Dendritic cell treated with granulocyte-macrophage colony-stimulating factor and Interleukin-4, amounts not matched to agents 40 ng/mL and 50 ng/mL, for 4 days (primary cell): ENCODE measurements around the gene MACROD1.
A peak's percentile ranks its signal among the peaks of the same experiment; 100 is the strongest.

Experiments
- H3K27ac Mint-ChIP-seq: one replicate; pipeline ENCODE4 v1.8.0; 2022; ENCODE audit warnings: mild to moderate bottlenecking, mixed read lengths
- H3K27me3 Mint-ChIP-seq: one replicate; pipeline ENCODE4 v1.8.0; 2022; ENCODE audit warnings: mild to moderate bottlenecking, mixed read lengths
- H3K36me3 Mint-ChIP-seq: one replicate; pipeline ENCODE4 v1.8.0; 2022; ENCODE audit warnings: low read depth, mixed read lengths
- H3K4me1 Mint-ChIP-seq: one replicate; pipeline ENCODE4 v1.8.0; 2022; ENCODE audit warnings: low read depth, mixed read lengths
- H3K4me3 Mint-ChIP-seq: one replicate; pipeline ENCODE4 v1.8.0; 2022; ENCODE audit warnings: mild to moderate bottlenecking, moderate library complexity, mixed read lengths
- H3K9me3 Mint-ChIP-seq: one replicate; pipeline ENCODE4 v1.8.0; 2022; ENCODE audit warnings: mixed read lengths
- intact Hi-C: fragments of 100-400 bp; cut with micrococcal nuclease; formaldehyde crosslinking; loops from one replicate; pipeline ENCODE4 v1.15.0; 2022

The MACROD1 gene

GRCh38 chr11:64095949-64096348, 70.0 kb downstream of the MACROD1 start:
- Mint-ChIP-seq H3K4me3 (no peak overlapping the region), H3K4me1 (peaks cover 45% of the 10 kb centered on the region), H3K36me3 (no peaks in the 10 kb centered on the region), H3K27ac (no peak overlapping the region), H3K9me3 (no peaks in the 10 kb centered on the region), H3K27me3 (peaks cover 21% of the 10 kb centered on the region)
- intact Hi-C loops: no loop called here

- Mint-ChIP-seq H3K36me3 (no peaks in the 10 kb centered on the region), H3K27me3 (peaks cover 21% of the 10 kb centered on the region), H3K4me1 (peaks cover 50% of the 10 kb centered on the region), H3K27ac (peak overlapping the region; percentile 14), H3K9me3 (no peaks in the 10 kb centered on the region), H3K4me3 (no peak overlapping the region)
- intact Hi-C loops: no loop called here
These were observed 70.6 kb downstream of the MACROD1 start for GRCh38 chr11:64095273-64095817.

- Mint-ChIP-seq H3K9me3 (no peaks in the 10 kb centered on the region), H3K4me1 (peaks cover 55% of the 10 kb centered on the region), H3K27me3 (peaks cover 20% of the 10 kb centered on the region), H3K27ac (peak overlapping the region; percentile 7), H3K36me3 (no peaks in the 10 kb centered on the region), H3K4me3 (no peak overlapping the region)
- intact Hi-C loops: no loop called here
These were observed 71.3 kb downstream of the MACROD1 start for GRCh38 chr11:64094463-64095260.

- no peaks in the 10 kb centered on the region for H3K9me3 Mint-ChIP-seq
- H3K36me3 Mint-ChIP-seq: no peaks in the 10 kb centered on the region
- no peak overlapping the region for H3K4me3 Mint-ChIP-seq
- intact Hi-C loops: no loop called here
- H3K4me1 Mint-ChIP-seq: peaks cover 55% of the 10 kb centered on the region
- H3K27me3 Mint-ChIP-seq: peaks cover 20% of the 10 kb centered on the region
- H3K27ac Mint-ChIP-seq: peak overlapping the region; percentile 45
These were observed 72.5 kb downstream of the MACROD1 start for GRCh38 chr11:64093233-64094039.

GRCh38 chr11:64092761-64093136, 73.2 kb downstream of the MACROD1 start:
- H3K27ac Mint-ChIP-seq: no peak overlapping the region

GRCh38 chr11:64092111-64092760, 73.7 kb downstream of the MACROD1 start:
- intact Hi-C loops: no loop called here
- H3K27ac Mint-ChIP-seq: peak overlapping the region; percentile 54
- H3K4me1 Mint-ChIP-seq: peaks cover 55% of the 10 kb centered on the region
- H3K36me3 Mint-ChIP-seq: no peaks in the 10 kb centered on the region
- H3K9me3 Mint-ChIP-seq: no peaks in the 10 kb centered on the region
- no peak overlapping the region for H3K4me3 Mint-ChIP-seq
- peaks cover 15% of the 10 kb centered on the region for H3K27me3 Mint-ChIP-seq

More at GRCh38 chr11:64092761-64093136, 73.2 kb downstream of the MACROD1 start:
- Mint-ChIP-seq H3K36me3 (no peaks in the 10 kb centered on the region), H3K4me1 (peaks cover 55% of the 10 kb centered on the region), H3K9me3 (no peaks in the 10 kb centered on the region), H3K27me3 (peaks cover 15% of the 10 kb centered on the region), H3K4me3 (no peak overlapping the region)
- intact Hi-C loops: no loop called here

GRCh38 chr11:64090806-64091516, 75.0 kb downstream of the MACROD1 start:
- H3K36me3 Mint-ChIP-seq: no peaks in the 10 kb centered on the region
- intact Hi-C loops: no loop called here
- H3K27ac Mint-ChIP-seq: peak overlapping the region; percentile 50
- no peak overlapping the region for H3K4me3 Mint-ChIP-seq
- H3K9me3 Mint-ChIP-seq: no peaks in the 10 kb centered on the region
- H3K4me1 Mint-ChIP-seq: peaks cover 55% of the 10 kb centered on the region
- H3K27me3 Mint-ChIP-seq: peaks cover 10% of the 10 kb centered on the region

GRCh38 chr11:64089915-64090805, 75.8 kb downstream of the MACROD1 start:
- peaks cover 6% of the 10 kb centered on the region for H3K27me3 Mint-ChIP-seq
- intact Hi-C loops: no loop called here
- H3K36me3 Mint-ChIP-seq: no peaks in the 10 kb centered on the region
- peaks cover 50% of the 10 kb centered on the region for H3K4me1 Mint-ChIP-seq
- H3K27ac Mint-ChIP-seq: peak overlapping the region; percentile 4
- no peak overlapping the region for H3K4me3 Mint-ChIP-seq
- no peaks in the 10 kb centered on the region for H3K9me3 Mint-ChIP-seq

GRCh38 chr11:64089493-64089892, 76.4 kb downstream of the MACROD1 start:
- Mint-ChIP-seq H3K27ac (no peak overlapping the region), H3K27me3 (peaks cover 6% of the 10 kb centered on the region), H3K36me3 (no peaks in the 10 kb centered on the region), H3K9me3 (no peaks in the 10 kb centered on the region), H3K4me1 (peaks cover 44% of the 10 kb centered on the region), H3K4me3 (no peak overlapping the region)
- intact Hi-C loops: no loop called here

- Mint-ChIP-seq H3K36me3 (no peaks in the 10 kb centered on the region), H3K4me3 (no peak overlapping the region), H3K27ac (no peak overlapping the region), H3K9me3 (no peaks in the 10 kb centered on the region), H3K4me1 (peaks cover 39% of the 10 kb centered on the region), H3K27me3 (peaks cover 6% of the 10 kb centered on the region)
- intact Hi-C loops: no loop called here
These were observed 76.9 kb downstream of the MACROD1 start for GRCh38 chr11:64089027-64089360.

GRCh38 chr11:64088162-64089026, 77.5 kb downstream of the MACROD1 start:
- H3K4me3 Mint-ChIP-seq: no peak overlapping the region
- intact Hi-C loops: no loop called here
- H3K9me3 Mint-ChIP-seq: no peaks in the 10 kb centered on the region
- H3K27me3 Mint-ChIP-seq: peaks cover 6% of the 10 kb centered on the region
- peaks cover 34% of the 10 kb centered on the region for H3K4me1 Mint-ChIP-seq
- H3K27ac Mint-ChIP-seq: no peak overlapping the region
- H3K36me3 Mint-ChIP-seq: no peaks in the 10 kb centered on the region
